PC-3 (cell line): Measurements from ENCODE around the gene DSN1.

Experiments used
- EZH2 ChIP-seq: fragments of 300-600 bp; sonication (generic); IDR thresholded peaks from one replicate; pipeline ENCODE4 v1.6.1; 2017; ENCODE audit warnings: antibody characterized with exemption, mild to moderate bottlenecking, low read length; ENCODE audit not compliant: unreplicated experiment
- TF ChIP-seq, protein P1 (sequence below): fragments of 300-600 bp; sonication (generic); conservative IDR thresholded peaks from 2 replicates; pipeline ENCODE4 v1.5.1; 2017; ENCODE audit warnings: antibody characterized with exemption, low read depth, mild to moderate bottlenecking, low read length

DNA sequence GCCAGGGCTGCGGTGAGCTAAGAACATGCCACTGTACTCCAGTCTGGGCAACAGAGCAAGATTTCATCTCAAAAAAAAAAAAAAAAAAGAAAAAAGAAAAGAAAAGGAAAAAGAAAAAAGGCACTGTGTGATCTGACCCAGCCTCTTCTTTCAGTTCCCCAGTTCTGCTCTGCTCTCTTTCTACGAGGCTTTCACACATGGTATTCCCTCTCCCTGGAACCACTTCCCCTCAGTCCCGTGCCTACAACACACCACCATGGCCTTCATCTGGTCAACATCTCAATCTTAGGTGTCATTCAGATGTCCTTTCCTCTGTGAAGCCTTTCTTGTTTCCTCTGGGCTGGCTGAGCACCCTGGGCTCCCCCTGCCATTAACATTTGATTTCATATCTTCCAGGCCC, 2.3 kb upstream of the DSN1 start:
- no peak for TF ChIP-seq EZH2
- TF ChIP-seq, protein P1, sequence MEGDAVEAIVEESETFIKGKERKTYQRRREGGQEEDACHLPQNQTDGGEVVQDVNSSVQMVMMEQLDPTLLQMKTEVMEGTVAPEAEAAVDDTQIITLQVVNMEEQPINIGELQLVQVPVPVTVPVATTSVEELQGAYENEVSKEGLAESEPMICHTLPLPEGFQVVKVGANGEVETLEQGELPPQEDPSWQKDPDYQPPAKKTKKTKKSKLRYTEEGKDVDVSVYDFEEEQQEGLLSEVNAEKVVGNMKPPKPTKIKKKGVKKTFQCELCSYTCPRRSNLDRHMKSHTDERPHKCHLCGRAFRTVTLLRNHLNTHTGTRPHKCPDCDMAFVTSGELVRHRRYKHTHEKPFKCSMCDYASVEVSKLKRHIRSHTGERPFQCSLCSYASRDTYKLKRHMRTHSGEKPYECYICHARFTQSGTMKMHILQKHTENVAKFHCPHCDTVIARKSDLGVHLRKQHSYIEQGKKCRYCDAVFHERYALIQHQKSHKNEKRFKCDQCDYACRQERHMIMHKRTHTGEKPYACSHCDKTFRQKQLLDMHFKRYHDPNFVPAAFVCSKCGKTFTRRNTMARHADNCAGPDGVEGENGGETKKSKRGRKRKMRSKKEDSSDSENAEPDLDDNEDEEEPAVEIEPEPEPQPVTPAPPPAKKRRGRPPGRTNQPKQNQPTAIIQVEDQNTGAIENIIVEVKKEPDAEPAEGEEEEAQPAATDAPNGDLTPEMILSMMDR = no peak
